H1 (cell line): ENCODE measurements around the gene TNFRSF6B. TPM values are rescaled to one million over a fixed set of nuclear protein-coding genes. Genes with fewer than 3 reads are reported as not detected.

Source experiments
- CTCF ChIA-PET: fragments of 300-600 bp; sonication (Branson Sonifier 250); formaldehyde crosslinking; loops from one replicate; lab custom pipeline; 2021; ENCODE audit not compliant: partially characterized antibody; lab: Charles Lee
- POLR2A ChIA-PET: fragments of 300-600 bp; sonication (Branson Sonifier 250); formaldehyde crosslinking; loops from one replicate; lab custom pipeline; 2021; ENCODE audit warnings: inconsistent platforms; ENCODE audit not compliant: partially characterized antibody; lab: Charles Lee
- DNase-seq, 2 experiments: peaks; one replicate each; pipeline versions ENCODE4 v3.0.0 to v3.0.0-alpha.2; 2010 to 2022; ENCODE audit warnings: low spot score in 2 of 2, low read depth in 1 of 2, mixed read lengths in 1 of 2
- FAIRE-seq: peaks from 2 replicates; lab custom pipeline; 2011; peaks lifted over from hg19 to GRCh38; lab: Jason Lieb, UNC
- H2AFZ ChIP-seq: 2 replicates; pipeline ENCODE4 v1.8.1; 2012; ENCODE audit warnings: low read length, inconsistent platforms
- H2AK5ac ChIP-seq: 2 replicates; pipeline ENCODE4 v1.6.1; 2013; ENCODE audit warnings: low read depth, low read length
- H2BK120ac ChIP-seq: replicated peaks from 2 replicates; pipeline ENCODE3; 2013; ENCODE audit warnings: low read depth, low read length, inconsistent platforms
- H2BK12ac ChIP-seq: 2 replicates; pipeline ENCODE4 v1.6.1; 2013; ENCODE audit warnings: low read depth, low read length
- H2BK15ac ChIP-seq: 2 replicates; pipeline ENCODE4 v1.6.1; 2013; ENCODE audit warnings: low read length
- H2BK20ac ChIP-seq: 2 replicates; pipeline ENCODE4 v1.6.1; 2013; ENCODE audit warnings: low read length
- H2BK5ac ChIP-seq: 2 replicates; pipeline ENCODE4 v1.6.1; 2013; ENCODE audit warnings: low read depth, low read length
- H3K14ac ChIP-seq: 2 replicates; pipeline ENCODE4 v1.6.1; 2013; ENCODE audit warnings: inconsistent platforms; ENCODE audit not compliant: insufficient read length
- H3K18ac ChIP-seq: 2 replicates; pipeline ENCODE4 v1.6.1; 2013; ENCODE audit warnings: low read length; ENCODE audit errors: extremely low read depth
- H3K23ac ChIP-seq: 2 replicates; pipeline ENCODE4 v1.6.1; 2013; ENCODE audit warnings: inconsistent platforms; ENCODE audit not compliant: insufficient read length
- H3K23me2 ChIP-seq: 2 replicates; pipeline ENCODE4 v1.6.1; 2013; ENCODE audit warnings: low read depth, low read length
- H3K27ac ChIP-seq: 2 replicates; pipeline ENCODE4 v1.6.1; 2011; ENCODE audit warnings: low read depth, low read length, inconsistent platforms
- H3K27me3 ChIP-seq, 4 experiments: replicated peaks in 1 of 4; 1 replicate in 1 of 4; 2 replicates in 3 of 4; pipeline versions ENCODE4 v1.6.1 to v1.8.1; 2011 to 2013; ENCODE audit warnings: low read length in 3 of 4, mild to moderate bottlenecking in 3 of 4, inconsistent platforms in 2 of 4, mixed read lengths in 2 of 4, moderate library complexity in 1 of 4; ENCODE audit not compliant: control insufficient read depth in 3 of 4, insufficient read depth in 3 of 4; ENCODE audit errors: extremely low read depth in 1 of 4
- H3K36me3 ChIP-seq, 4 experiments: 2 replicates each; pipeline versions ENCODE4 v1.6.1 to v1.8.1; 2011 to 2013; ENCODE audit warnings: mild to moderate bottlenecking in 4 of 4, low read length in 3 of 4, moderate library complexity in 2 of 4, control low read depth in 1 of 4, inconsistent platforms in 1 of 4; ENCODE audit not compliant: insufficient read depth in 4 of 4, control insufficient read depth in 2 of 4
- H3K4ac ChIP-seq: replicated peaks from 2 replicates; pipeline ENCODE3; 2013; ENCODE audit warnings: low read length, low read depth, mixed read lengths, inconsistent platforms; ENCODE audit not compliant: insufficient read length
- H3K4me1 ChIP-seq, 4 experiments: replicated peaks in 1 of 4; 1 replicate in 1 of 4; 2 replicates in 3 of 4; pipeline versions ENCODE4 v1.6.1 to v1.8.1; 2011 to 2013; ENCODE audit warnings: low read length in 3 of 4, inconsistent platforms in 2 of 4, mixed read lengths in 1 of 4; ENCODE audit not compliant: insufficient read depth in 4 of 4, control insufficient read depth in 3 of 4
- H3K4me2 ChIP-seq, 2 experiments: 2 replicates each; pipeline versions ENCODE4 v1.6.1 to v1.8.1; 2011 to 2013; ENCODE audit warnings: low read depth in 2 of 2, low read length in 2 of 2, control low read depth in 1 of 2, inconsistent platforms in 1 of 2, mild to moderate bottlenecking in 1 of 2; ENCODE audit not compliant: insufficient read depth in 1 of 2
- H3K4me3 ChIP-seq, 4 experiments: fragments of 200-600, 300-600 bp in 1 of 4; sonication (generic), shearing (Covaris generic), sonication (Bioruptor Twin) in 1 of 4; 2 replicates each; pipeline versions ENCODE4 v1.5.1 to v1.8.1; 2011 to 2016; ENCODE audit warnings: low read length in 4 of 4, low read depth in 3 of 4, control low read depth in 2 of 4, inconsistent platforms in 2 of 4, mild to moderate bottlenecking in 2 of 4, mixed read lengths in 1 of 4, moderate library complexity in 1 of 4; ENCODE audit not compliant: insufficient read depth in 2 of 4; ENCODE audit errors: extremely low read depth in 1 of 4
- H3K56ac ChIP-seq: replicated peaks from 2 replicates; pipeline ENCODE3; 2013; ENCODE audit warnings: low read depth, mild to moderate bottlenecking, mixed read lengths, low read length, inconsistent platforms; ENCODE audit not compliant: insufficient read length
- H3K79me1 ChIP-seq: 2 replicates; pipeline ENCODE4 v1.6.1; 2013; ENCODE audit warnings: low read depth, low read length, control low read depth
- H3K79me2 ChIP-seq, 2 experiments: 2 replicates each; pipeline versions ENCODE4 v1.6.1 to v1.8.1; 2012 to 2013; ENCODE audit warnings: low read length in 2 of 2, mild to moderate bottlenecking in 2 of 2, inconsistent platforms in 1 of 2; ENCODE audit not compliant: insufficient read depth in 2 of 2, control insufficient read depth in 1 of 2
- H3K9ac ChIP-seq, 4 experiments: replicated peaks in 1 of 4; 1 replicate in 1 of 4; 2 replicates in 3 of 4; pipeline versions ENCODE4 v1.6.1 to v1.8.1; 2011 to 2013; ENCODE audit warnings: low read depth in 3 of 4, low read length in 3 of 4, control low read depth in 2 of 4, mild to moderate bottlenecking in 2 of 4, moderate library complexity in 2 of 4, inconsistent platforms in 1 of 4; ENCODE audit errors: extremely low read depth in 1 of 4
- H3K9me3 ChIP-seq, 2 experiments: 2 replicates each; pipeline versions ENCODE4 v1.6.1 to v1.8.1; 2012 to 2013; ENCODE audit warnings: mild to moderate bottlenecking in 2 of 2, moderate library complexity in 2 of 2, control low read depth in 1 of 2, inconsistent platforms in 1 of 2, low read depth in 1 of 2, low read length in 1 of 2, mixed read lengths in 1 of 2; ENCODE audit not compliant: insufficient read depth in 2 of 2
- H4K20me1 ChIP-seq, 2 experiments: replicated peaks in 1 of 2; 2 replicates each; pipeline versions ENCODE3 to v1.8.1; 2011 to 2013; ENCODE audit warnings: inconsistent platforms in 2 of 2, low read length in 2 of 2, mild to moderate bottlenecking in 1 of 2; ENCODE audit not compliant: insufficient read depth in 2 of 2, control insufficient read depth in 1 of 2
- H4K5ac ChIP-seq: 2 replicates; pipeline ENCODE4 v1.6.1; 2013; ENCODE audit warnings: low read length, low read depth, mixed read lengths, inconsistent platforms; ENCODE audit not compliant: insufficient read length
- H4K8ac ChIP-seq: 2 replicates; pipeline ENCODE4 v1.8.0; 2013; ENCODE audit warnings: mild to moderate bottlenecking, moderate library complexity, low read length, inconsistent platforms; ENCODE audit not compliant: insufficient read depth; ENCODE audit errors: extremely low read depth
- H4K91ac ChIP-seq: replicated peaks from 2 replicates; pipeline ENCODE3; 2013; ENCODE audit warnings: low read length, mixed read lengths, inconsistent platforms; ENCODE audit not compliant: insufficient read length
- CBX5 ChIP-seq: fragments of 300-800, 300-1000 bp; sonication (generic); IDR thresholded peaks from 2 replicates; pipeline ENCODE4 v1.7.1; 2016; ENCODE audit warnings: antibody characterized with exemption, low read length, low read depth
- FOSL1 ChIP-seq: IDR thresholded peaks from 2 replicates; pipeline ENCODE4 v1.6.1; 2011; ENCODE audit warnings: mild to moderate bottlenecking, low read depth, low read length, moderate library complexity; ENCODE audit not compliant: insufficient read depth
- JUN ChIP-seq: IDR thresholded peaks from 2 replicates; pipeline ENCODE4 v1.6.1; 2011; ENCODE audit warnings: low read depth, mild to moderate bottlenecking, improper control_type of control experiment, low read length
- POU5F1 ChIP-seq: IDR thresholded peaks from 2 replicates; pipeline ENCODE4 v1.6.1; 2011; ENCODE audit warnings: low read depth, mild to moderate bottlenecking, low read length, moderate library complexity
- RXRA ChIP-seq: IDR thresholded peaks from 2 replicates; pipeline ENCODE4 v1.6.1; 2011; ENCODE audit warnings: low read depth, mild to moderate bottlenecking, low read length, moderate library complexity; ENCODE audit not compliant: insufficient read depth
- SIN3A ChIP-seq, 2 experiments: IDR thresholded peaks in 1 of 2; conservative IDR thresholded peaks in 1 of 2; 2 replicates each; pipeline ENCODE4 v1.6.1; 2011 to 2012; ENCODE audit warnings: low read length in 2 of 2, improper control_type of control experiment in 1 of 2, low read depth in 1 of 2, mild to moderate bottlenecking in 1 of 2
- SP4 ChIP-seq: IDR thresholded peaks from 2 replicates; pipeline ENCODE4 v1.6.1; 2012; ENCODE audit warnings: low read length, inconsistent platforms
- TAF1 ChIP-seq: IDR thresholded peaks from 2 replicates; pipeline ENCODE4 v1.6.1; 2011; ENCODE audit warnings: mild to moderate bottlenecking, low read depth, low read length
- YY1 ChIP-seq: IDR thresholded peaks from 2 replicates; pipeline ENCODE4 v1.6.1; 2011; ENCODE audit warnings: low read depth, mild to moderate bottlenecking, low read length
- ZNF274 ChIP-seq: IDR thresholded peaks from 2 replicates; pipeline ENCODE4 v1.7.0; 2012; ENCODE audit warnings: low read length, borderline replicate concordance; ENCODE audit errors: extremely low read depth
- WGBS, 2 experiments: shearing (Covaris generic) in 1 of 2; methylation state at CpG; one replicate each; pipeline versions ENCODE4 v1.1.6 to v1.1.7; 2013 to 2015; ENCODE audit warnings: low lambda C conversion rate in 2 of 2, mixed read lengths in 2 of 2, inconsistent platforms in 1 of 2, low coverage in 1 of 2, missing lambda C conversion rate in 1 of 2; ENCODE audit not compliant: insufficient replicate concordance in 2 of 2, insufficient coverage in 1 of 2, insufficient read length in 1 of 2; ENCODE audit errors: extremely low coverage in 1 of 2, missing lambda C conversion rate in 1 of 2; 5-methylcytosine and 5-hydroxymethylcytosine counted together
- polyA plus RNA-seq, 7 experiments: library from polyadenylated mRNA; depleted of rRNA in 3 of 7; stranded (reverse) in 5 of 7; unstranded in 2 of 7; fragments of >200 nt in 5 of 7; fragments of 200-250 nt in 2 of 7; gene quantifications; 1 replicate in 5 of 7; 2 replicates in 1 of 7; 4 replicates in 1 of 7; pipeline versions ENCODE4 v1.2.1 to v1.2.3, GENCODE V29; 2011 to 2013; ENCODE audit warnings: missing spikeins in 2 of 7, mixed read lengths in 2 of 7
- total RNA-seq: library from RNA; stranded (reverse); fragmentation: NEBNext Ultra II Directional; extraction: Animal tissue kit (Norgen Biotek cat#: 25700); gene quantifications from 2 replicates; pipeline ENCODE4 v1.2.1, GENCODE V29; 2021
- TF ChIP-seq, protein P1 (sequence below), 3 experiments: IDR thresholded peaks; 1 replicate in 2 of 3; 2 replicates in 1 of 3; pipeline versions ENCODE4 v1.5.1 to v1.6.1; 2011; ENCODE audit warnings: low read length in 3 of 3, mild to moderate bottlenecking in 3 of 3, inconsistent platforms in 2 of 3, low read depth in 1 of 3, moderate library complexity in 1 of 3; ENCODE audit not compliant: insufficient read depth in 1 of 3; ENCODE audit errors: control extremely low read depth in 1 of 3

TNFRSF6B gene
- total and polyA plus RNA-seq, 2 of the 8 experiments (the other 6 are each of a cell fraction or from before 2014, with no cell fraction given) = 3.1 TPM; not detected in 1

GRCh38 chr20:63679799-63680305 lies 16.6 kb upstream of the TNFRSF6B start:
- ChIA-PET POLR2A (interaction anchor here (0.9 to 1.7 kb wide), 4 partner anchors 9 to 22 kb away, joined by 4 to 6 read pairs (median 6); partner anchors contain the start of gene RTEL1), CTCF (interaction anchor here (0.9 to 1.1 kb wide), 2 partner anchors 22 to 141 kb away, joined by 3 to 4 read pairs; partner anchors contain the start of gene RTEL1)
- Histone ChIP-seq H3K56ac (no peak overlapping the region), H2BK120ac (no peak overlapping the region), H2BK12ac (no peak overlapping the region), H2BK15ac (no peak overlapping the region), H4K20me1 (peaks cover 0 to 7% of the 10 kb centered on the region in 2 experiments), H3K36me3 (peaks cover 0 to 5% (median 2%) of the 10 kb centered on the region in 4 experiments; a peak in 4 of 8 replicates), H3K9ac (no peak overlapping the region), H3K27ac (no peak overlapping the region; the same call in 1 of the 2 replicates), H2BK5ac (no peak overlapping the region), H3K79me2 (no peaks in the 10 kb centered on the region), H2AK5ac (no peak overlapping the region), H3K14ac (no peak overlapping the region), H3K4me2 (no peak overlapping the region), H3K23me2 (no peaks in the 10 kb centered on the region; the same call in 1 of the 2 replicates), H3K27me3 (no peaks in the 10 kb centered on the region), H3K23ac (no peak overlapping the region), H3K4me3 (no peak overlapping the region), H4K91ac (no peak overlapping the region), H3K18ac (no peak overlapping the region), H4K5ac (no peak overlapping the region), H2BK20ac (no peak overlapping the region), H3K4me1 (no peaks in the 10 kb centered on the region), H2AFZ (no peak overlapping the region), H4K8ac (no peak overlapping the region), H3K9me3 (no peaks in the 10 kb centered on the region), H3K79me1 (no peaks in the 10 kb centered on the region), H3K4ac (no peak overlapping the region)
- FAIRE-seq = no peak
- 89% methylated on average over 19 of the region's 19 CpGs; no CpG with 5 or more reads in 1 of the 2 experiments for WGBS, 2 experiments
- no peak for DNase-seq
- TF ChIP-seq ZNF274 (no peak), POU5F1 (no peak), YY1 (no peak), SIN3A (conservative IDR thresholded peaks at IDR 0.05 in 1 of 2, IDR thresholded peaks at IDR 0.05 in 1 of 2; ENCODE audit: low read depth in 1 of 2, low read length in 2 of 2) (no peak), TAF1 (no peak), RXRA (no peak), FOSL1 (no peak), JUN (no peak), CBX5 (no peak), SP4 (no peak)
- TF ChIP-seq, protein P1, sequence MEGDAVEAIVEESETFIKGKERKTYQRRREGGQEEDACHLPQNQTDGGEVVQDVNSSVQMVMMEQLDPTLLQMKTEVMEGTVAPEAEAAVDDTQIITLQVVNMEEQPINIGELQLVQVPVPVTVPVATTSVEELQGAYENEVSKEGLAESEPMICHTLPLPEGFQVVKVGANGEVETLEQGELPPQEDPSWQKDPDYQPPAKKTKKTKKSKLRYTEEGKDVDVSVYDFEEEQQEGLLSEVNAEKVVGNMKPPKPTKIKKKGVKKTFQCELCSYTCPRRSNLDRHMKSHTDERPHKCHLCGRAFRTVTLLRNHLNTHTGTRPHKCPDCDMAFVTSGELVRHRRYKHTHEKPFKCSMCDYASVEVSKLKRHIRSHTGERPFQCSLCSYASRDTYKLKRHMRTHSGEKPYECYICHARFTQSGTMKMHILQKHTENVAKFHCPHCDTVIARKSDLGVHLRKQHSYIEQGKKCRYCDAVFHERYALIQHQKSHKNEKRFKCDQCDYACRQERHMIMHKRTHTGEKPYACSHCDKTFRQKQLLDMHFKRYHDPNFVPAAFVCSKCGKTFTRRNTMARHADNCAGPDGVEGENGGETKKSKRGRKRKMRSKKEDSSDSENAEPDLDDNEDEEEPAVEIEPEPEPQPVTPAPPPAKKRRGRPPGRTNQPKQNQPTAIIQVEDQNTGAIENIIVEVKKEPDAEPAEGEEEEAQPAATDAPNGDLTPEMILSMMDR (IDR thresholded peaks at IDR 0.05; ENCODE audit: control extremely low read depth in 1 of 3, insufficient read depth in 1 of 3, low read depth in 1 of 3, low read length in 3 of 3) = no peak
